Measurements from ENCODE around the gene ETHE1. TPM values are rescaled to one million over a fixed set of nuclear protein-coding genes. Genes with fewer than 3 reads are reported as not detected.

ETHE1 gene
- total RNA-seq, 5 donors from 2014 or later (not counting 1 experiment from before 2014, with no cell fraction given): 19.1 to 39.4 (median 34.7) TPM

GRCh38 chr19:43506629-43507028 lies 20.4 kb downstream of the ETHE1 start:
- Mint-ChIP-seq H3K4me3 (no peak overlapping the region), H3K9me3 (no peaks in the 10 kb centered on the region), H3K27me3 (no peaks in the 10 kb centered on the region), H3K4me1 (peaks cover 30 to 36% (median 30%) of the 10 kb centered on the region in 3 donors), H3K36me3 (peaks cover 21% of the 10 kb centered on the region), H3K27ac (peak overlapping the region in 1 of 2 donors; percentile 84)
- Histone ChIP-seq H3K27ac (ENCODE audit: low read length) (no peak overlapping the region), H3K4me3 (ENCODE audit: control insufficient read depth in 1 of 2, extremely low read depth in 1 of 2, low read length in 1 of 2) (no peak overlapping the region), H3K9me3 (no peaks in the 10 kb centered on the region), H3K4me1 (ENCODE audit: control insufficient read depth in 1 of 2, extremely low read depth in 1 of 2, insufficient read depth in 2 of 2, low read length in 2 of 2) (peaks cover 2 to 34% of the 10 kb centered on the region in 2 experiments), H3K36me3 (ENCODE audit: control insufficient read depth in 2 of 2, extremely low read depth in 1 of 2, insufficient read depth in 1 of 2, low read length in 1 of 2) (peaks cover 13 to 28% of the 10 kb centered on the region in 2 donors), H3K27me3 (replicated peaks in 1 of 2; ENCODE audit: control insufficient read depth in 2 of 2, extremely low read depth in 1 of 2, insufficient read depth in 2 of 2, low read length in 1 of 2) (no peaks in the 10 kb centered on the region)
- ATAC-seq (replicated peaks in 1 of 4) (no peak), DNase-seq (no peak)
- ChIA-PET CTCF (no interaction called here), POLR2A (no interaction called here)
- WGBS (ENCODE audit: insufficient coverage): 92% methylated on average over 2 of the region's 5 CpGs

- CTCF ChIA-PET: interaction anchor here in 1 of 2 donors (0.9 to 1.2 kb wide), 2 partner anchors 13 to 80 kb away, joined by 3 to 6 read pairs; no protein-coding TSS in a partner anchor
- H3K36me3 Mint-ChIP-seq: peaks cover 18% of the 10 kb centered on the region
- H3K4me3 Mint-ChIP-seq: peak overlapping the region; percentile 37 to 88 (median 52)
These were observed 21.1 kb downstream of the ETHE1 start for GRCh38 chr19:43505941-43506340.

GRCh38 chr19:43505186-43505456 lies 21.9 kb downstream of the ETHE1 start:
- POLR2A ChIA-PET: interaction anchor here (0.6 to 1.5 kb wide), 2 partner anchors 35 to 1563 kb away, joined by 3 to 6 read pairs; no protein-coding TSS in a partner anchor
- peak overlapping the region in 1 of 2 donors; percentile 78 for H3K4me3 ChIP-seq (ENCODE audit: control insufficient read depth in 1 of 2, extremely low read depth in 1 of 2, low read length in 1 of 2)
- peak overlapping the region; percentile 91 for H3K27ac Mint-ChIP-seq
- no CpG with 5 or more reads among the region's 3 CpGs for WGBS (ENCODE audit: insufficient coverage)
- H3K4me3 Mint-ChIP-seq: peak overlapping the region; percentile 28 to 88 (median 57)
- H3K4me1 Mint-ChIP-seq: peaks cover 36 to 40% (median 38%) of the 10 kb centered on the region in 3 donors
- H3K27me3 ChIP-seq (replicated peaks in 1 of 2; ENCODE audit: control insufficient read depth in 2 of 2, extremely low read depth in 1 of 2, insufficient read depth in 2 of 2, low read length in 1 of 2): no peaks in the 10 kb centered on the region
- peaks cover 18% of the 10 kb centered on the region for H3K36me3 Mint-ChIP-seq
- H3K36me3 ChIP-seq (ENCODE audit: control insufficient read depth in 2 of 2, extremely low read depth in 1 of 2, insufficient read depth in 1 of 2, low read length in 1 of 2): peaks cover 15 to 18% of the 10 kb centered on the region in 2 donors
- H3K4me1 ChIP-seq (ENCODE audit: control insufficient read depth in 1 of 2, extremely low read depth in 1 of 2, insufficient read depth in 2 of 2, low read length in 2 of 2): peaks cover 2 to 34% of the 10 kb centered on the region in 2 experiments
- CTCF ChIA-PET: interaction anchor here in 1 of 2 donors (0.9 to 2.2 kb wide), 5 partner anchors 14 to 79 kb away, joined by 3 to 18 read pairs (median 6); no protein-coding TSS in a partner anchor
- no peaks in the 10 kb centered on the region for H3K9me3 Mint-ChIP-seq
- peak overlapping the region; percentile 79 for H3K27ac ChIP-seq (ENCODE audit: low read length)
- H3K27me3 Mint-ChIP-seq: no peaks in the 10 kb centered on the region
- no peaks in the 10 kb centered on the region for H3K9me3 ChIP-seq
- DNase-seq: no peak
- ATAC-seq (replicated peaks in 1 of 4): no peak

More at GRCh38 chr19:43505941-43506340, 21.1 kb downstream of the ETHE1 start:
- POLR2A ChIA-PET: no interaction called here
- no peaks in the 10 kb centered on the region for H3K9me3 Mint-ChIP-seq
- H3K27ac Mint-ChIP-seq: peak overlapping the region; percentile 78 to 84
- ATAC-seq (replicated peaks in 1 of 4): no peak
- no peaks in the 10 kb centered on the region for H3K27me3 ChIP-seq (replicated peaks in 1 of 2; ENCODE audit: control insufficient read depth in 2 of 2, extremely low read depth in 1 of 2, insufficient read depth in 2 of 2, low read length in 1 of 2)
- DNase-seq: no peak
- H3K4me3 ChIP-seq (ENCODE audit: control insufficient read depth in 1 of 2, extremely low read depth in 1 of 2, low read length in 1 of 2): no peak overlapping the region
- peaks cover 15 to 23% of the 10 kb centered on the region in 2 donors for H3K36me3 ChIP-seq (ENCODE audit: control insufficient read depth in 2 of 2, extremely low read depth in 1 of 2, insufficient read depth in 1 of 2, low read length in 1 of 2)
- WGBS (ENCODE audit: insufficient coverage): 86% methylated on average over 4 of the region's 5 CpGs
- H3K27ac ChIP-seq (ENCODE audit: low read length): no peak overlapping the region
- H3K9me3 ChIP-seq: no peaks in the 10 kb centered on the region
- H3K27me3 Mint-ChIP-seq: no peaks in the 10 kb centered on the region
- H3K4me1 Mint-ChIP-seq: peaks cover 33 to 38% (median 35%) of the 10 kb centered on the region in 3 donors
- H3K4me1 ChIP-seq (ENCODE audit: control insufficient read depth in 1 of 2, extremely low read depth in 1 of 2, insufficient read depth in 2 of 2, low read length in 2 of 2): peaks cover 2 to 34% of the 10 kb centered on the region in 2 experiments

DNA sequence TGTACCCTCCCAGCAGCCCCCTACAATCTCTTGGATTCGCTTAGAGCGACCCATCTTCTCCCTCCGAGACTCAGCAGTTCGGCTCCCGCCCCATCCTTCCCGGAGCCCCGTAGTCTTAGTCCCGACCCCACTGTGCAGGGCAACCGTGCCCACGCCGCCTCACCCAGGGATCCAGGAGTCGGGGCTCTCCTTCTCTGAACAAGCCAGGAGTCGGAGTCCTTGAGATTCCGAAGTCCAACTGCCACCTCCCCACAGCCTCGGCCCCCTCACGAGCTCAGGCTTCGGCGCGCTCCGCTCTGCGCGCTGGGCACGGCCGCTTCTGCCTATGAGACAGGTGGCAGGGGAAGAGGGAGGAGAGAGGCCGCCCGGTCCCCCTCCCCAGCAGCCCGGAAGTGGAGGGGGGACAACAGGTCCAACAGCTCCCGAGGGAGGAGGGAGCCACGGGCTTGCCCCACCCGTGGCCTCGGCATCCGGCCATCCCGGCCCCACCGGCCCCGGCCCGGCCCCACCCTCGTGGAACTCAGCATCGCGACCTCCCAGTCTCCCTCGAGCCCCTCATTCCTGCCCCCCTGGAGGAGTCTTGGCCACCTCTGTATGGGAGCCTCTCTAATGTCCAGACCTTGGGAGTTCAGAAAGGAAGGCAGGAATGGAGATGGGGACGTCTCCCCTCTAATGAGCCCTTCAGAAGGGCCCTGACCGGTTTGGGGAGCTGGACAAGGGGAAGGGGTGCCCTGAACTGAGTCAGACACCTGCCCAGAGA lies 22.4 kb downstream of the ETHE1 start, which contains the start of gene PHLDB3:
Gene PHLDB3 (minus strand): TSS at position 321 of the 760 bp plus-strand sequence. CDS start 628 bp downstream, outside the sequence.
- Mint-ChIP-seq H3K4me3 (peak within 1 kb of the TSS; percentile 88 to 97 (median 90)), H3K9me3 (no peaks in the 10 kb centered on the region), H3K36me3 (peaks cover 14% of the 10 kb centered on the region), H3K4me1 (peaks cover 37 to 40% (median 38%) of the 10 kb centered on the region in 3 donors), H3K27ac (peak within 1 kb of the TSS; percentile 96 to 97), H3K27me3 (no peaks in the 10 kb centered on the region)
- WGBS (ENCODE audit: insufficient coverage): under 1% methylated on average over 14 of the region's 42 CpGs
- POLR2A ChIA-PET: interaction anchor here (0.6 to 1.5 kb wide), 4 partner anchors 8 to 1563 kb away, joined by 3 to 6 read pairs (median 3); no protein-coding TSS in a partner anchor
- Histone ChIP-seq H3K27me3 (replicated peaks in 1 of 2; ENCODE audit: control insufficient read depth in 2 of 2, extremely low read depth in 1 of 2, insufficient read depth in 2 of 2, low read length in 1 of 2) (no peaks in the 10 kb centered on the region), H3K4me3 (ENCODE audit: control insufficient read depth in 1 of 2, extremely low read depth in 1 of 2, low read length in 1 of 2) (peak within 1 kb of the TSS; percentile 75 to 78), H3K4me1 (ENCODE audit: control insufficient read depth in 1 of 2, extremely low read depth in 1 of 2, insufficient read depth in 2 of 2, low read length in 2 of 2) (peaks cover 2 to 34% of the 10 kb centered on the region in 2 experiments), H3K9me3 (no peaks in the 10 kb centered on the region), H3K36me3 (ENCODE audit: control insufficient read depth in 2 of 2, extremely low read depth in 1 of 2, insufficient read depth in 1 of 2, low read length in 1 of 2) (peaks cover 11 to 13% of the 10 kb centered on the region in 2 donors), H3K27ac (ENCODE audit: low read length) (peak within 1 kb of the TSS; percentile 83)
- peak; percentile 28 to 55 (median 43) for ATAC-seq (replicated peaks in 1 of 4)
- CTCF ChIA-PET: interaction anchor here (0.5 to 2.2 kb wide), 10 partner anchors 13 to 164 kb away, joined by 3 to 18 read pairs (median 6); no protein-coding TSS in a partner anchor
- DNase-seq: peak in 25 of 35 experiments; percentile 12 to 65 (median 34)

- ChIA-PET CTCF (interaction anchor here (0.5 to 2.2 kb wide), 9 partner anchors 14 to 164 kb away, joined by 3 to 18 read pairs (median 5); no protein-coding TSS in a partner anchor), POLR2A (interaction anchor here in 1 of 2 donors (0.5 to 1.5 kb wide), 4 partner anchors 9 to 1873 kb away, joined by 3 read pairs; no protein-coding TSS in a partner anchor)
- Histone ChIP-seq H3K27ac (ENCODE audit: low read length) (peak overlapping the region; percentile 83), H3K27me3 (replicated peaks in 1 of 2; ENCODE audit: control insufficient read depth in 2 of 2, extremely low read depth in 1 of 2, insufficient read depth in 2 of 2, low read length in 1 of 2) (no peaks in the 10 kb centered on the region), H3K36me3 (ENCODE audit: control insufficient read depth in 2 of 2, extremely low read depth in 1 of 2, insufficient read depth in 1 of 2, low read length in 1 of 2) (peaks cover 10 to 13% of the 10 kb centered on the region in 2 donors), H3K4me1 (ENCODE audit: control insufficient read depth in 1 of 2, extremely low read depth in 1 of 2, insufficient read depth in 2 of 2, low read length in 2 of 2) (peaks cover 2 to 34% of the 10 kb centered on the region in 2 experiments), H3K9me3 (no peaks in the 10 kb centered on the region), H3K4me3 (ENCODE audit: control insufficient read depth in 1 of 2, extremely low read depth in 1 of 2, low read length in 1 of 2) (peak overlapping the region; percentile 75 to 78)
- H3K27ac Mint-ChIP-seq: peak overlapping the region; percentile 96 to 97
- H3K4me1 Mint-ChIP-seq: peaks cover 38 to 42% (median 40%) of the 10 kb centered on the region in 3 donors
- peak overlapping the region; percentile 88 to 97 (median 90) for H3K4me3 Mint-ChIP-seq
- H3K9me3 Mint-ChIP-seq: no peaks in the 10 kb centered on the region
- H3K27me3 Mint-ChIP-seq: no peaks in the 10 kb centered on the region
- DNase-seq (peak; percentile 96 to 100 (median 99)), ATAC-seq (replicated peaks in 1 of 4) (peak; percentile 91 to 98 (median 94))
- 3% methylated on average over 59 of the region's 64 CpGs for WGBS (ENCODE audit: insufficient coverage)
- H3K36me3 Mint-ChIP-seq: peaks cover 14% of the 10 kb centered on the region
These were observed 23.2 kb downstream of the ETHE1 start for GRCh38 chr19:43503501-43504425.

Measured in T-cell (primary cell).